GM18498 (cell line): Measurements from ENCODE around the gene TCOF1.

ENCODE experiments used
- ATAC-seq: cut with Tn5 transposase; IDR thresholded peaks from one replicate; pipeline ENCODE4 v1.9.1; 2021; ENCODE audit warnings: mild to moderate bottlenecking, moderate library complexity; ENCODE audit not compliant: unreplicated experiment

The TCOF1 gene

GRCh38 chr5:150350524-150351344, 6.8 kb upstream of the TCOF1 start:
- peak; percentile 92 for ATAC-seq

DNA sequence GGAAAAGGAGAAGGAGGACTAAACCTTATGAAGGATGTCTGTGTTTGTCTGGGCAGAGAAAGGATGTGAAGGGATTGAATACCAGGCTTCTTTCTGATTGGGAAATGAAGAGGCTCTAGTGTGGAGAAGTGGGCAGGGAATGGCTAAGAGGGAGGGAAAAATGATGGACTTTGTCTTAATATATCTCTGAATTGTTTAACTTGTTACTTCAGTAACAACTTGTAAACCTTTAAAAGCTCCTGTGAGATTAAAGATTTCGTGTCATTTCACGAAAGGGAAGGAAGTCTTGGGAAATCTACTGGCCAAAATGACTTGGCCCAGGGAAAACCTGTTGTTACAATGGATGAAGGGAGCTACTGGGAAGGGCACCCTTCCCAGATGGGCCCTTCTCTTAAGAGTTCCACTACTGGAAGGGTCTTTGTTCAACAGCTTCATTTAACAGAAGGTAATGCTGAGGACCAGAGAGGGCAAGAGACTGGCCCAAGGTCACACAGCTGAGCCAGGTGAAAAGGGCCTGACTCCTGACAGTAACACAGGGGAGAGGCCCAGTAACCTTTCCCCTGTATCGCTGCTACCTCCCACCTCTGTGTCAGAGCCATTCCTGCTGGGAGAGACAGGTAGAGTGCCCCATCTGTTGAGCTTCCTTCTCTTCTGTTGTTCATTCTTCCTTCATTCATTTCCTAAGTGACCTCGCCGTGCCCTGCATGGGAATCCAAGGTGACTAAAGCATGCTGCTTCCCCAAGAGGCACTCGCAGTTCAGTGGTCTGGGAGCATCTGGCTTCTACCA, 5.1 kb upstream of the TCOF1 start:
- no peak for ATAC-seq

- no peak for ATAC-seq
Observed at GRCh38 chr5:150353032-150353675, 4.3 kb upstream of the TCOF1 start.

- no peak for ATAC-seq
Observed at GRCh38 chr5:150355791-150356190, 1.7 kb upstream of the TCOF1 start.

DNA sequence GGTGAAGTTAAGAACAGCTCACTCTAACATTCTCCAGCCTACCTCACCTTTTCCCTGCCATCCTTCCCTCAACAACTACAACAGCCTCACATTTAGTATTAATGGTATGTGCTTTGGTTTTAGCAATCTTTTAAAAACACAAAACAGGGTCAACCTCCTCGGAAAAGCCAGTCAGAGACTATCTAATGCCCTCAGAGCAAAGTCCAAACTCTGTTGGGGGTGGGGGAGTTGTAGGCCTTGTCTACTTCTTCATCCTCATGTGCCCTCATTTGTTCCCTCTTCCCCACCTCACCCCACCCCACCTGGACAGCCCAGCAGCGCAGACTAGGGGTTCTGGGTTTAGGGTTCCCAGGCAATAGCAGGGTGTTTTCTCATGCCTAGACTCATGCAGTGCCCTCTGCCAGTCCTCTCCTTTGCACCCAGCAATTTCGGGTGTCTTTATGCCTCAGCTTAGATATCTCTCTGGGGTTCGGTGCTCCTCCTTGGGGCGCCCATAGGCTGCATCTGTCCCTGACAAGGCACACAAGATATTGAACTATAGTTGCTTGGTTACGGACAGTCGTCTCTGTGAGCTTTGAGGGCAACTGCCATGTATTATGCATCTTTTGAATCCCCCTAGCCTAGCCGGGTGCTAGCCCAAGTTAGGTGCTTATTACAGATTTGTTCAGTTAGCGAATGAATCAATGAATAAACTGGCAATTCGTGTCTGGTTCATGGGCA, 762 bp upstream of the TCOF1 start:
- no peak for ATAC-seq

DNA sequence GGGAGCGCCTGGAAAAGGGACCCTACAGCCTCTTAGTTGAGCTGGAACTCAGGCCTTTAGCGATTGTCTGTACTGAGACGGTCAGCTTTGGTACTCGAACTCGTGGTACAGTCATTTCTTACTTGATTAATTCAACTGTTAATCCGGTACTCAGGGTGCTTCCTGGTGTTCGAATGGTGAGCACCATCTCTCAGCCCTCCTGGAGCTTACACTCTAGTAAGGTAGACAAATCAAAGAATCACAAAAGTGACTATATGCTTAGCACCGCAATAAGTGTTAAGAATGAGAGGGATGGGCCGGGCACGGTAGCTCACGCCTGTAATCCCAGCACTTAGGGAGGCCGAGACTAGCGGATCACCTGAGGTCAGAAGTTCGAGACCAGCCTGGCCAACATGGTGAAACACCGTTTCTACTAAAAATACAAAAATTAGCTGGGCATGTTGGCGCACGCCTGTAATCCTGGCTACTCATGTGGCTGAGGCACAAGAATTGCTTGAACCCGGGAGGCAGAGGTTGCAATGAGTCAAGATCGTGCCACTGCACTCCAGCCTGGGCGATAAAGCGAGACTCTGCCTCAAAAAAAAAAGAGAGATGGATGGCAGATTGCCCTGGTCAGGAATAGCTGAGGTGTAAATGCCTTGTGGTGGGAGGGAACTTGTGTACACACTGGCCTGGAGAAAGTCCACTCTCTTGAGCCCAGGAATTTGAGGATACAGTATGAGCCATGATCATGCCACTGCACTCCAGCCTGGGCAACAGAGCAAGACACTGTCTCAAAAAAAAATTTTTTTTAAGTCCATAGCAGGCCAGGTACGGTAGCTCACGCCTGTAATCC, 981 bp downstream of the TCOF1 start:
- ATAC-seq, result no peak

DNA sequence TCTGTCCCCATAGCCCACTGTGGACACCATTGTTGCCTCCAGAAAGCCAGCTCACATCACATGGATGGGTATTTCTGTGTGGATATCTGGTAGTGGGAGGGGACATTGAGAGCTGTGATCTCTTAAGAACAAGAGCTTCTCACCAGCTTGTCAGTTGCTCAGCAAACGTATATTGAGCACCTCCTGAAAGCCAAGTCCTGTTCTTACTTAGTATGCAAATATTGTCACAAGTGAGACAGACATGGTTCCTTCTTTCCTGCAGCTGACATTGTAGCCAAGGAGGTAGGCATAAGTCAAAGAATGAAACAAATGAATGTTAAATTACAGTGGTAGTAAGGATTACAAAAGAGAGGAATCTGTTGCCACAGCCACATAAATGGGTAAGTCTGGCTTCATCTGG, 3.8 kb downstream of the TCOF1 start:
- peak; percentile 31 for ATAC-seq

GRCh38 chr5:150363185-150363584, 5.7 kb downstream of the TCOF1 start:
- ATAC-seq, result no peak

- no peak for ATAC-seq
Observed at GRCh38 chr5:150364004-150364403, 6.5 kb downstream of the TCOF1 start.

DNA sequence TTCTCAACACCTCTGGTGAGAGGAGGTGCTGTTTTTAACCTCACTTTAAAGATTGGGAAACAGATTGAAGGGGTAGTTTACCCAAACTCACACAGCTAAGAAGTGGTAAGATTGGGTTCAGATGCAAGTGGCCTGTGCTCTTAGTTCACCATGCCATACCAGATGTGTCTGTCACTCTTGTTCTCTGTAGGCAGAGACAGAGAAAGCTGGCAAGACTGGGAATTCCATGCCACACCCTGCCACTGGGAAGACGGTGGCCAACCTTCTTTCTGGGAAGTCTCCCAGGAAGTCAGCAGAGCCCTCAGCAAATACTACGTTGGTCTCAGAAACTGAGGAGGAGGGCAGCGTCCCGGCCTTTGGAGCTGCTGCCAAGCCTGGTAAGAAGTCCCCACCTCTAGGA, 11.0 kb downstream of the TCOF1 start:
- ATAC-seq, result no peak

- ATAC-seq, result no peak
Observed at GRCh38 chr5:150372639-150373038, 15.1 kb downstream of the TCOF1 start.

GRCh38 chr5:150374651-150375050, 17.2 kb downstream of the TCOF1 start:
- no peak for ATAC-seq

GRCh38 chr5:150376799-150377771, 19.6 kb downstream of the TCOF1 start:
- no peak for ATAC-seq

- ATAC-seq, result no peak
Observed at GRCh38 chr5:150377964-150378694, 20.6 kb downstream of the TCOF1 start.

DNA sequence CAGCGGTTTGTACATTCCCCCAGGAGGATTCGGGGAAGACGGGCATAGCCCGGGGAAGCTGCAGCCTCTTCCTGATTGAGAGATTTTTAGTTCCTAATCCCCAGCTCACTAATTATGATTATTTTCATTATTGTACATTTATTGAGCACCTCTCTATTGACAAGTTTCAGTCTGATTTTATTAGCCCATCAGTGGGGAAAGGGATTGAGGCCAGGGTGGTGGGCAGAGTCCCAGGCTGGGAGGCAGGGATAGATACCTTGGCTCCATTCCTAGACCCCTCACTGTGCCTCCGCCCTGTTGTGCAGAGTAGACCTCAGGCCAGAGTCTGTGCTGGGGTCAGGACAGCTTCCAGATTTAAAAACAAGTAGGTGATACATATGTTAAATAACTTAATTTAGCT, 27.2 kb downstream of the TCOF1 start:
- ATAC-seq, result no peak

GRCh38 chr5:150386024-150386855, 28.7 kb downstream of the TCOF1 start:
- ATAC-seq, result no peak

DNA sequence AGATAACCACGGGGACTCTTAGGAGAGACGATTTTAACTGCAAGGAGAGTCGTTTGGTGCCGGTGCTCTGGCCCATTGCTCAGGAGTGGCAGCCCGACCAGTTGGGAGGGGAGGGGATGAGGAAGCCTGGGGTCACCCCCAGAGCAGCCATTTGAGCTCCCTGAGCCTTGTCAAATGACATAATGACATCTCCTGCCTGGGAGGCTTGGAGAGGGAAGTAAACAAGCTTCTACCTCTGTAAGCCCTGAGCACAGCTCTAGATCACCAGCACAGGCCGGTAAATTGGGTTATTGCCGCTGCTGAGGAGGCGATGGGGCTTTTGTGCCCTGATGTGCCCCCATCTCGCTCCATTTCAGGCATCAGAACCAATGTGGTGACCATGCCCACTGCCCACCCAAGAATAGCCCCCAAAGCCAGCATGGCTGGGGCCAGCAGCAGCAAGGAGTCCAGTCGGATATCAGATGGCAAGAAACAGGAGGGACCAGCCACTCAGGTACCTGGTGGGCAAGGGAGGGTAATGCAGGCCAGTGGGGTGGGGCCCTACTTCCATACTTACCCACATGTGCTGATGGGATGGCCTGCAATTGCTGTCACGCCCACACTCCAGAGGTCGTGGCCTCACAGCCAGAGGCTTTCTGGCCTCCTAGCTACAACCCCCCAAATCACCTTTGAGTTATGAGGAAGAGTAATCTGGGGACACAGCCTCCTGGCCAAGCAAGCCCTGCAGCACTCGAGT, 32.2 kb downstream of the TCOF1 start:
- no peak for ATAC-seq
